DMS53 (cell line): Measurements from ENCODE around the gene RARRES2.

Experiments
- DNase-seq: peaks from one replicate; lab custom pipeline; 2025; lab: John Stamatoyannopoulos, UW

The RARRES2 gene

DNA sequence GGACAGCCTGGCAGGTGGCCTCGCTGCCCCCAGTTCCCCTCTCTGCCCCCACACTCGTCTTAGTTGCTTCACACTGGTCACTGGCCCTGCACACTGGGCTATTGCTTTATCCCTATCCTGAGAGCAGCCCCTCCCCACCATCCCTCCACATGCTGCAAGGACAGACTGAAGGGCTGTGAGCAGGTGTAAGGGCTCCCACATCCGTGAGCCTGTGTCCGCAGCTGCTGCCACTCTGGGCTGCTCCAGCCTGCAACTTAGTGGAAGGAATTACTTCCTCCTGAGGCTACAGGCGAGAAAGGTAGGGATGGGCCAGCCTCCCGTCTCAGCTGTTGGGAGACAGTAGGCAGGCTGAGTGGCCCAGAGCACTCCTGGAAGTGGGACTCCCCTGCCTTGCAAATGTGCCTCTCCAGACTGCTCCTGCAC is 3.8 kb downstream of the RARRES2 start:
- peak; percentile 51 for DNase-seq

DNA sequence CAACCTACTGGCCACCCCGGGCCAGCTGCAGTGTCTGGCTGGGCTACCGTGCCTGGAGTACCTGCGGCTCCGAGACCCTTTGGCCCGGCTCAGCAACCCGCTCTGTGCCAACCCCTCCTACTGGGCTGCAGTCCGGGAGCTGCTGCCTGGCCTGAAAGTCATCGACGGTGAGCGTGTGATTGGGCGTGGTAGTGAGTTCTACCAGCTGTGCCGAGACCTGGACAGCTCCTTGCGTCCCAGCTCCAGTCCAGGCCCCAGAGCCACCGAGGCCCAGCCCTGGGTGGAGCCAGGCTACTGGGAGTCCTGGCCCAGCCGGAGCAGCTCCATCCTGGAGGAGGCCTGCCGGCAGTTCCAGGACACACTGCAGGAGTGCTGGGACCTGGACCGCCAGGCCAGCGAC is 4.2 kb downstream of the RARRES2 start:
- no peak for DNase-seq

DNA sequence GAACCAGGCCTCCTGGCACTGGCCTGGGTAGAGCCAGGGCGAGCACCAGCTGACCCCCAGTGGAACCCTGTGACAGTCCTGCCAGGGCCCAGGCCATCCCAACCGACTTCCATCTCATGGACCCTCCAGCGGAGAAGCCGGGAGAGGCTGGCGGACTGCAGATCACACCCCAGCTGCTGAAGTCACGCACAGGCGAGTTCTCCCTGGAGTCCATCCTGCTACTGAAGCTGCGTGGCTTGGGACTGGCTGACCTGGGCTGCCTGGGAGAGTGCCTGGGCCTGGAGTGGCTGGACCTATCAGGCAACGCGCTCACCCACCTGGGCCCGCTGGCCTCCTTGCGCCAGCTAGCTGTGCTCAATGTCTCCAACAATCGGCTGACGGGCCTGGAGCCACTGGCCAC is 4.7 kb downstream of the RARRES2 start:
- DNase-seq, result no peak

DNA sequence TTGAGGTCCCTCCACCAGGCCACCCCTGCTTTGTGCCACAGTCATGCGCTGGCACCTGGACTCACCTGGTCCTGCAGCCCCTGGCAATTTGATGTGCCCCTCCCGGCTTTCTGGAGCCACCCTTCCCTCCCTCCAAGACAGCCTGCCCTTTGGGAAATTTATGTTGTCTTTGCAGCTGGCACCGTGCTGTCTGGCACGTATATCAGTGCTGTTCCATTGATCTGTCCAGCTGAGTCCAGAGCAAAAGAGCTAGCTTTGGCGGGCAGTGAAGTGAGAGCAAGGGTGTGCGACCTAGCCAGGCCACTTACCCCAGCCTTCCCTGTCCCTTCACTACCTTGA is 5.7 kb downstream of the RARRES2 start:
- DNase-seq, result no peak

DNA sequence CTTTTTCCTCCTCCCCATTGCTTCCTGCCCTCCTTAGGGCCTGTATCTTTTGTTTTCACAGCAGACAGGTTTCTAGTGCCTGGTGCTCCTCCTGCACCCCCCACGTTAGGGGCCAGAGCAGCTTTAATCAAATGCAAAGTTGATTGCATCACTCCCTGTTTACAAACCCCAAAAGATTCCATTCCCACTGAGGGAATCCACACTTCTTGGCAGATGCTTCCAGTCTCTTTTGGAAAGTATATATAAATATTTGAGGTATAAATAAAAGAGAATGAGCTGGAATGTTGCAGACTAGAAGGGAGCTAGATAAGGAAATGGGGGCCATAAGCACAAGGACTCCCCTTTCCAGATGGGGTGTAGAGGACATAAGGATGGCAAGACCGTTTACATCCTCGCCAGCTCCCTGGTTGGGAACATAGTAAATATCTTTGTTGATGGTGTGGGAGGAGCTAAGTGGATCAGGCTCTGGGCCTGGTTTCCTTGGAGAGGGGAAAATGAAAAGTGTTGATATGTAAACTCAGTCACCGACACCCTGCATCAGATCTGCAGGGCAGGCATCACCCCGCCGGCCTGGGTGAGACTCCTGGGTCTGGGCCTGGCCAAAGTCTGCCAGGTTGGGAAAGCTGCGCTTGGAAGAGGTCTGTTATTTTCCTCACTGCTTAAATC is 6.2 kb downstream of the RARRES2 start:
- DNase-seq, result no peak

DNA sequence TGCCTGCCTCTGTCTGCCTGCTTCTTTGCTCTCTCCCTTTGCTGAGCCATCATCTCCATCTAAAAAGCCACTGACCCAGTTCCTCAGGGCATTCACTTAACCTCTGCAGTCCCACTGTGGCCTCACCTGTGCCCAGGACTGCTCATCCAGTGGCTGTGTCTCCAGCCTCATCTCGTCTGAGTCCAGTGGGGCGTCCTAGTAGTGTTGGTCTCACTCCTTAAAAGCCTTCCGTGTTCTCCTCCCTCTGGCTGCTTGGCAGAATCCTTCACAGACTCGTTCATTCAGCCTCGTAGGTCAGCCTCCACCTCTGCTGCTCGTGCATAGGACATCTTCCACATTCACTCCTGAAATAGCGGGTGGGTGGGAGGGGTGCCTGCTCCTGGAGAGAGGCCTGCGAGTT is 7.3 kb downstream of the RARRES2 start:
- DNase-seq, result no peak

DNA sequence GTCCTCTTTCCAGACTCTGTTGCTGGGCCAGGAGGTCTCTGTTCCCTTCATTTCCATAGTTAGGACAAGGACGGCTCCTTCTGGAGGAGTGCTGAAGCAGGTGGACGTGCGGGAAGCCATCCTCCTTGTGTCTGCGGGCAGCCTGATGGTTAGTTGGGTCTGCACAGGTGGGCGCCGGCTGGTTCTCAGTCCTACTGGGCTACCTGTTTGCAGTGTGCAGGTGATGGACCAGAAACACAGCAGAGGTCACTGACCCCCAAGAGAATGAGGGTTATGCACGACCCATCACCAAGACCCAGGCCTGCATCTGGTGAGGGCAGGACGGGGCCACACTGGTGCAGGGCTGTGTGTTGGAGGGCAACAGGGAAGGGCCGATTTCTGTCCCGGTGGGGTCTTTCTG is 7.8 kb downstream of the RARRES2 start:
- no peak for DNase-seq

DNA sequence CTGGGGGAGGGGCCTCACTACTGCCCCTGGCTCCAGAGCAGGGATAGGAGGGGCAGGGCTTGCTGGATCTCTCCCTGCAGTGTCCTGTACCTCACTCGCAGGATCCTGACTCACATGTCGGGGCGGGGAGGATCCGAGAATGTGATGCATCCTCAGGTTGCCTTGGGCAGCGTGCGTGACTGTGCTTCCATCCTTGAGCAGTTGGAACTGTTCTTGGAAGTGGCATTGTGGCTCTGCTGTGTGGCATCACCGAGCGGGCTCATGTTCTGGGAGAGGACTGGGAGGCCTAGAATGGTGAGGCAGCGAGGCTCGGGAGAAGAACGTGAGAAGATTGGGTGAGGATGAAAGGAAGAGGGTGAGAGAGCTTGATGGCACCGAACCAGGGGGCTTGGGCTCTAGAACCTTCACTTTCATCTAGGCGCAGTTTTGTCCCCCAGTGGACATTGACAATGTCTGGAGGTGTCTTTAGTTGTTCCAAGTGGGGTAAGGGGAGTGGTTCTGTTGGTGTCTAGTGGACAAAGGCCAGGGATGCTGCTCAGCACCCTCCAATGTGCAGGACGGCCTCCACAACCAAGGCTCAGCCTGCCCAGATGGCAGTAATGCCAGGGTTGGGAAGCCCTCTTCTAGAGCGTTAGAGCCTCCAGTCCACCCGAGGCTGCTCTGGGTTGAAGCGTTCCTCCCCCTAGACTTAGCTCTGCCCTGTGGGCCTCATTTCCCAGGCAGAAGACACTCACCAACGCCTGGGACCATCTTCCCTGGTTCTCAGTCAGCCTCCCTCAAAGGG is 8.4 kb downstream of the RARRES2 start:
- DNase-seq, result no peak

DNA sequence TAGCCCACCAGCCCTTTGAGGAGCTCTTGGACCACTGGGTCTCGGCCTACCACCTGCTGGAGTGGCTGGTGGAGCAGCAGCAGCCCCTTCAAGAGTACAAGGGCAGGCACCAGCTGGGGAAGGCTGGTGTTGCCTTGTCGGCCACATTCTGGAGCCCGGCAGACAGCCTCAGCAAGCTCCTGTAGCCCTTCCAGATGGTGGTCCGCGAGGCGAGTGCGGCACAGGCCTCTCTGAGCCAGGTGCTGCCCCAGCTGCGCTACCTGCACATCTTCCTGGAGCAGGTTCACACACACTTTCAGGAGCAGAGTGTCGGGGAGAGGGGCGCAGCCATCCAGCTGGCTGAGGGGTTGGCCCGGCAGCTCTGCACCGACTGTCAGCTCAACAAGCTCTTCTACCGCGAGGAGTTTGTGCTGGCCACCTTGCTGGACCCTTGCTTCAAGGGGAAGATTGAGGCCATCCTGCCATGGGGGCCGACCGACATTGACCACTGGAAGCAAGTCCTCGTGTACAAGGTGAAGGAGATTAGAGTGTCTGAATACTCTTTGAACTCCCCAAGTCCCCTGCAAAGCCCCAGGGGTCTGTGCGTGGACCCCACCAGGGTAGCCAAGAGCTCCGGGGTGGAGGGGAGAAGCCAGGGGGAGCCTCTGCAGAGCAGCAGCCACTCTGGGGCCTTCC is 11.1 kb downstream of the RARRES2 start:
- no peak for DNase-seq

DNA sequence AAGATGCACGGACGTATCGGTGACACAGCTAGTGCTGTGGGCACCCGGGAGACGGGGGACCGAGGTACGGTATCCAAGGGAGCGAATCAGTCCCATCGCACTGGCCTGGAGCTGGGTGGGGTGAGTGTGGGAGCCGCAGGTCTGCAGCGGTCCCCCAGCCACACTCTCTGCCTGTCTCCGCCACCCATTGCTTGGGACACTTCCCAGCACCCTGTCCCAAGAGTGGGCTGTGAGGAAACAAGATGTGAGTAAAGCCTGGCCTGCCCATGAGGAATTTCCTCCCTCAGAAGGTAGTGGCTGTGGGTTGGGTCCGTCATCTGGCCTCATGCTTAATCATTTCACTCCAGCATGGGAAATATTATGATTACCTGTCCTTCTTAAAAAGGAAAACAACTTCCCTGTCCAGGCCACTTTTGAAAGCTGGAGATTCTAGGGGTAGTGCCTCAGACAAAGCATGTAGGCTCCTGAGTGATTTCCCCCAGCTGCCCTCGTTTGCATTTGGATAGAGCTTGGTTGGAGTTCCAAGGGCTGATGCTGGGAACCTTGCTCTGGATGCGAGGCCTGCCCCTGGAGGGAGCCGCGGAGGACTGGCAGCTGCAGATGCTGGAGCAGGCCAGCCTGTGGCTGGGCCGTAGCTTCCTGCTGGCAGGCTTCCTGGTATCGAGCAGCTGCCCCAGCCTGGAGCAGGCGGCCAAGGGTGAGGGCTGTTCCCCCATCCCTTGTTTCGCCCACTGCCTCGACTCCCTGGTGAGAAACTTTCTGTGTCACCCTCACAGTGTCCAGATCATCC is 11.9 kb downstream of the RARRES2 start:
- DNase-seq, result no peak

DNA sequence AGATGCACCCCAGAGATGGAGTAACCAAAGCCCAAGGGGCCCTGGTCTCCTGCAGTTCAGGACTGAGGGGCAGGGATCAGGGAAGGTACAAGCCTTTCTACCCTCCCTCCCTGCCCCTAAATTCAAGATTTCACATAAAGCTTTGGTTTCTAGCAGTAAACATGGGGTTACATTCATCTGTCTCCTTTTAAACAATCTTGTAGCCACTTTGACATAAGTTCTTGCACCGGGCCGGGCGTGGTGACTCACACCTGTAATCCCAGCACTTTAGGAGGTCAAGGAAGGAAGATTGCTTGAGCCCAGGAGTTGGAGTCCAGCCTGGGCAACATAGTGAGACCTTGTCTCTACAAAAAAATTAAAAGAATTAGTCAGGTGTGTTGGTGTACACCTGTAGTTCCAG is 14.1 kb downstream of the RARRES2 start:
- no peak for DNase-seq

DNA sequence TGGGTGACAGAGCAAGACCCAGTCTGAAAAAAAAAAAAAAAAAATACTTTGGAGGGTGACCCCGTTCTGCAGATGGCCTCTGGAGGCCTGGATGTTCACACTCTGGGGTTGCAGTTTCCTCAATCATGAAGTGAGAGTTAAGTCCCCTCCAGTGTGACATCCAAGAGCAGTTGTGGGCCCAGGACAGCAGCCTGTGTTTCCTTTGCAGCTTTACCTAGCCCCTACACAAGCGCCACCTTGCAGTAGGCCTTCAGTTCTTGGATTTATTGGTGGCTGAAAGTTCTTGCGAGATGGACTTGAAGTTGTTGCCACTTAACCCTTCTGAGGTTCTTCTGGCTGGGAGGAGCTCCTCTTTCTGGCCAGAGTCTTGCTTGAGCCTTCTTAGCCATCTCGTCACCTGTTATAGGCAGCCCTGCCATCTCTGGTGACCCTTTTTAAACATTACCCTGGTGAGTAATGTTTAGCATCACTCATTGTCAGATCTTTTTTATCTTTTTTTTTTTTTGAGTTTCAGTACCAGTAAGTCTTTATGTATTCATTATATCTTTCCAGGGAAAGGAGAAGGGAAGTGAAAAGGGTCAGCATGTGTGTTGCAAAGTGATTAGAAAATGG is 14.7 kb downstream of the RARRES2 start:
- DNase-seq, result no peak

DNA sequence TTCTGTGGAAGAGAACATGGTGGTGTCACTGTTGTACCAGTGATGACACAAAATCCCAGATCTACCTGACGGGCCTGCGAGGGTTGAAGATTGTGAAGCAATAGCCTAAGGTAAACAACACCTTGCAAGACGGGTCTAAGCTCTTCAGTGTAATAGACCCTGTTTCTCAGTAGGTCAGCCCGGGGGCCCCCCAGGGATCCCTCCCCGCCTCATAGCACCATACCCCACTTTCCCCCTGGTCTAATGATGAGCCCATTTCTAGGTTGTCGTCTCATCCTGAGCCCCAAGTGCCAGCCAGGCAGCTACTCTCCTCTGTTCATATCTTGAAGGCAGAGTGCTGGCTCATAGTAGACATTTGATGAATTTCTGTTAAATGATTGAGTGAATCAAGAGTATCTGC is 15.5 kb downstream of the RARRES2 start:
- no peak for DNase-seq

DNA sequence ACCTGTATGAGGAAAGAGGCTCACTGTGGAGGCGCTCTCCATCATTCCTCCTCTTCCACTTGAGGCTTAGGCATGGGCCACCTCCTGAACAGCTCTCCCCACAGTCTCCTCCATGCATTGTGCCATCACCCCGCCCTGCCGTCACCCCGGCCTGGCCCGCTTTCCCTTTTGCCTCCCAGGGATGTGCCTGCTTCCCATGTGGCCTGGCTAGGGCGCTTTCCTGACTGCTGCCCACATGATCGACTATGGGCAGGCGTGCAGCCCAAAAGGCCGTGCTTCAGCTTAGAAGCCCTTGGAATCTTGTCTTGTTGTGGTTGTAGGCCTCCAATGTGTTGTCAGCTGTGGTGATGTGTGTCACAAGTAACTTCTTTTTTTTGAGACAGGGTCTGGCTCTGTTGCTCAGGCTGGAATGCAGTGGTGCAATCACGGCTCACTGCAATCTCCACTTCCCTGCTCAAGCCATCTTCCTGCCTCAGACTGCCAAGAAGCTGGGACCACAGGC is 16.3 kb downstream of the RARRES2 start:
- no peak for DNase-seq

DNA sequence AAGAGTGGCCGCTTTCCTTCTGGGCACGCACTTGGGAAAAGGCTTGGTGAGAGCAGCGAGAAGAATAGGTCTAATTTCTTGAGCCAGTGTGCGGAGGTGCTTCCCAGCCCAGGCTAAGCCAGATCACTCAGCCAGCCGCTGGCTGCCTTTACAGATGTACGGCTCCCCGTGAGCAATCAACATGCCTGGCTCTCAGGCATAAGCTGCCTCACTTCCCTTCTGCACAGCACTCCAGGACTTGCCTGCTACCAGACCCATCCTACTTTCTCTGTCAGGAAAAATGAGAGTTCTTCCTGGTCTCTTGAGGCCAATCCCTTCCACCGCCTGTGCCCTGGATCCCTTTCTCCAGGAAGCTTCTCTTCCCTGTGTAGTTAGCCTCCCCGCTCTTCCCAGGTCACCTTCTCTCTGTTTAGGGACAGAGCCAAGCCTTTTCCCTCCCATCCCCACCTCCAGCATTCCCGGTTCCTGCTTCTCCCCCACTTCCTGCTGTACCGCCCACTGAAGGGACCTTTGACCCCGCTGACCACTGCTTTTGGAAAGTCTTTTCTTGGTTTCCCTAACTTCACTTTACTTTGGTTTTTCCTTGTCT is 17.0 kb downstream of the RARRES2 start:
- DNase-seq, result peak; percentile 43

DNA sequence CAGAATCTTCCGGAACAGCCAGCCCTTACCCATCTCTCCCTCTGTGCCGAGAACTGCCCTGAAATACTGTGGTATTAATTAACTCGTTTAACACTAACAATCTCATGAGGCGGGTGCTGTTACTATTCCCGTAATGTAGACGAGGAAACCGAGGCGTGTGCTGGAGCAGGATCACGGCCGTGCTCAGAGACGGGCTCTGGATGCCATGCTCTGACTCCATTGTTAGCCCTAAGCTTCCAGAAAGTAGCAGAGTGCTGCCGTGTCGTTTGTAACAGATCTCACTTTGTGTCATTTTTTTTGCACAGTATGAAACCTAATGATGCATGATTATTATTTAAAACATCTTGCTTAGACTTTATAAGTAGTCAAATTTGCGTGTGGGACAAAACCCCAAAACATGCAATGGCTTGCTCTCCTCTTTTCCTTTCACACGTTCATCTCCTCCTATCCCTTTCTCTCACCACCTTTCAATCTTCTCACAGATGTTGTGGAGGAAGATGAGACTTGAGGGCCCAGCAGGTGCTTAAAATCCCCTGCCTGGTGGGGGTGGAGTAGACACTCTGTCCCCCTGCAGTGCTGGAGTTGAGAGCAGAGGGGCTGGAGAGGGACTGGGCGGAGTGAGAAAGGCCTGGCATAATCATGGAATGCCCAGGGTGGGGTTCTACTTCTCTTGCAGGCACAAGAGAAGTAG is 17.6 kb downstream of the RARRES2 start:
- peak; percentile 89 for DNase-seq

DNA sequence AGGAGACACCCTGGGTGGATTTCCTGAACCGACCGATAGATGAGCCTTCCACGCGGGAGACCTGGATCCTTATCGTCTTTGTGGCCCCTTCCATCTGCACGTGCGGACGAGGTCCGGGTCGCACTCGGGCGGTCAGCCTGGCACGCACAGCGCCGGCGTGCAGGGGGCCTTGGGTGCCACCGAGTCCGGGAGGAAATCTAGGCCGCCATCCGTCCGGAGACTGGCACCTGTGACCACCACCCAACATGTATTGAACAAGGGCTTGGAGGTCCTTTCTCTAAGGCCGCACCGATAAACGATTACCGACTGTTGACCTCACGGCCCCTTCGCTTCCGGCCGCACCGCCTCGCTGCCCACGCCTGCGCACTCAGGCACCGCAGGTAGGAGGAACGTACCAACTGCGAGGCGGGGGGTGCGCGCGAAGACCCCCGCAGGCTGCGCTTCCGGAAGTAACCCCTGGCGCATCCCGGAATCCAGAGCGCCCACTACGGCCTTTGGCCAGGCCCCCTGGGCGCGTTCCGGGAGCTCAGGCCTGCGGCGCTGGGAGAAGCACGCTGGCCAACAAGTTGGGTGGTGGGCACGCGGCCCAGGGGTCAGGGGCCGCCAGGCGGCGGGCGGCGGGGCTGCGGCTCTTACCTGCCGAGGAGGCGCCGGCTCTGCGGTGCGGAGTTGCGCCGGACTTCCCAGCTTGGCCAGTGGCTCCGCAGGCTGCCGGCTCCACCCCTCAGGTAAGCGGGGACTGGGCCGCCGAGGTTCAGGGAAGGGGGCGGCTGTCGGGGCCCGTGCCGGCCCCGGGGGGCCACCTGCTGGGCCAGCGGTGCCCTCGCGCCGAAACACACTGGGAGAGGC is 18.4 kb downstream of the RARRES2 start, which contains the start of the genes ACTR3C and LRRC61:
TSS of gene ACTR3C (minus strand) at position 713 of the 849 bp plus-strand sequence. CDS start 28,249 bp downstream, outside the sequence.
TSS of gene LRRC61 (plus strand) at position 523 of the 849 bp plus-strand sequence. CDS start 13,507 bp downstream, outside the sequence.
- peak; percentile 92 for DNase-seq

DNA sequence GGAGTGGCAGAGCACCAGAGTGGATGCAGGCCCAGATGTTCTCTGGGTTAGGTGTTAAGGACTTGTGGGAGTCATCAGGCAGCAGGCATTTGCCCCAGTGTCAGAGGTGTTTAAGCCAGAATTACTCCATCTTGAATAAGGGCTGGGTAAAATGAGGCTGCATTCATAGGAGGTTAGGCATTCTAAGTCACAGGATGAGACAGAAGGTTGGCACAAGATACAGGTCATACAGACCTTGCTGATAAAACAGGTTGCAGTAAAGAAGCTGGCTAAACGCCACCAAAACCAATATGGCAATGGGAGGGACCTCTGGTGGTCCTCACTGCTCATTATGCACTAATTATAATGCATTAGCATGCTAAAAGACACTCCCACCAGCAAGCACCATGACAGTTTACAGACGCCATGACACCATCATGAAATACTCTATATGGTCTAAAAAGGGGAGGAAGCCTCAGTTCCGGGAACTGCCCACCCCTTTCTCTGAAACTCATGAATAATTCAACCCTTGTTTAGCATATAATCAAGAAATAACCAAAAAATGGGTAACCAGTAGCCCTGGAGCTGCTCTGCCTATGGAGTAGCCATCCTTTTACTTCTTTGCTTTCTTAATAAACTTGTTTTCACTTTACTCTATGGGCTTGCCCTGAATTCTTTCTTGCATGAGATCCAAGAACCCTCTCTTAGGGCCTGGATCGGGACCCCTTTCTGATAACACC is 19.2 kb downstream of the RARRES2 start:
- DNase-seq, result peak; percentile 75

DNA sequence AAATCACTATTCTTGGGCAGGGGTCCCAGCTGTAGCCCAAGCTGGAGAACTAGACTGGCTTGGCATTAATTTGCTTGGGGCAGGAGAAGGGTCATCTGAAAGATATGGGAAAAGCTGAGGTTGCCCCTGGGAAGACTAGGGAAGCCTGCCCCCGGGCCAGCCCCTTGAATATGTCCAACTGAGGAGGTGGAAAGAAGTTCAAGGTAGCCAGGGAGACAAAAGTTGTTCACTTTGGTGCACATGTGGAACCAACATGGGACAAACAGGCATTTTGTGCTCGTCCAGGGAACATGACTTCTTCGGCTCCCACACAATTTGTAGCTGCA is 19.7 kb downstream of the RARRES2 start:
- DNase-seq, result no peak
